Prostate gland (tissue), 2 donors: Measurements from ENCODE around the gene TMEM52B.
"Not testable (repeated sequence)": the region's sequence is repeated elsewhere in the genome, so short reads cannot be mapped to it uniquely, and the experiment has no call there.

Experiments
- POLR2AphosphoS5 ChIP-seq: sonication (generic); formaldehyde crosslinking; IDR thresholded peaks from one replicate; pipeline ENCODE4 v1.6.1; 2017; ENCODE audit warnings: antibody characterized with exemption
- TF ChIP-seq, protein P1 (sequence below), 4 experiments: fragments of 200-600 bp in 2 of 4; fragments of 450-650 bp in 2 of 4; sonication (generic) in 2 of 4; IDR thresholded peaks; 1 replicate in 3 of 4; 2 replicates in 1 of 4; pipeline ENCODE4 v1.5.1; 2016 to 2019; ENCODE audit warnings: antibody characterized with exemption in 4 of 4, mild to moderate bottlenecking in 2 of 4, moderate library complexity in 2 of 4

DNA sequence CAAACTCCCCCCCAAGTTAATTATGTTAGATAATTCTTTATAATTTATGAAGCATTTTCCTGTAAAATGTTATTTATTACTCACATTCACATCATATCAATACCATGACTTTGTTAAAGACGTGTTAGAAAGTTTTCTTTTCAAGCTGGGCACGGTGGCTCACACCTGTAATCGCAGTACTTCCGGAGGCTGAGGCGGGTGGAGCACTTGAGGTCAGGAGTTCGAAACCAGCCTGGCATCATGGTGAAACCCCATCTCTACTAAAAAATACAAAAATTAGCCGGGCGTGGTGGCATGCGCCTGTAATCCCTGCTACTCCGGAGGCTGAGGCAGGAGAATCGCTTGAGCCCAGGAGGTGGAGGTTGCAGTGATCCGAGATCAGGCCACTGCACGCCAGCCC, 37.1 kb downstream of the TMEM52B start:
- TF ChIP-seq POLR2AphosphoS5, result not testable (repeated sequence)
- TF ChIP-seq, protein P1, sequence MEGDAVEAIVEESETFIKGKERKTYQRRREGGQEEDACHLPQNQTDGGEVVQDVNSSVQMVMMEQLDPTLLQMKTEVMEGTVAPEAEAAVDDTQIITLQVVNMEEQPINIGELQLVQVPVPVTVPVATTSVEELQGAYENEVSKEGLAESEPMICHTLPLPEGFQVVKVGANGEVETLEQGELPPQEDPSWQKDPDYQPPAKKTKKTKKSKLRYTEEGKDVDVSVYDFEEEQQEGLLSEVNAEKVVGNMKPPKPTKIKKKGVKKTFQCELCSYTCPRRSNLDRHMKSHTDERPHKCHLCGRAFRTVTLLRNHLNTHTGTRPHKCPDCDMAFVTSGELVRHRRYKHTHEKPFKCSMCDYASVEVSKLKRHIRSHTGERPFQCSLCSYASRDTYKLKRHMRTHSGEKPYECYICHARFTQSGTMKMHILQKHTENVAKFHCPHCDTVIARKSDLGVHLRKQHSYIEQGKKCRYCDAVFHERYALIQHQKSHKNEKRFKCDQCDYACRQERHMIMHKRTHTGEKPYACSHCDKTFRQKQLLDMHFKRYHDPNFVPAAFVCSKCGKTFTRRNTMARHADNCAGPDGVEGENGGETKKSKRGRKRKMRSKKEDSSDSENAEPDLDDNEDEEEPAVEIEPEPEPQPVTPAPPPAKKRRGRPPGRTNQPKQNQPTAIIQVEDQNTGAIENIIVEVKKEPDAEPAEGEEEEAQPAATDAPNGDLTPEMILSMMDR (IDR thresholded peaks at IDR 0.05), result not testable (repeated sequence)
